Ecto neural progenitor cell (in vitro differentiated cells): ENCODE data around the gene FUT8.
A peak's percentile ranks its signal among the peaks of the same experiment; 100 is the strongest.
"Not testable (repeated sequence)": the region's sequence is repeated elsewhere in the genome, so short reads cannot be mapped to it uniquely, and the experiment has no call there.

Experiments used
- DNase-seq: peaks from one replicate; pipeline ENCODE4 v3.0.0-alpha.2; 2018; ENCODE audit warnings: low spot score

FUT8 gene

DNA sequence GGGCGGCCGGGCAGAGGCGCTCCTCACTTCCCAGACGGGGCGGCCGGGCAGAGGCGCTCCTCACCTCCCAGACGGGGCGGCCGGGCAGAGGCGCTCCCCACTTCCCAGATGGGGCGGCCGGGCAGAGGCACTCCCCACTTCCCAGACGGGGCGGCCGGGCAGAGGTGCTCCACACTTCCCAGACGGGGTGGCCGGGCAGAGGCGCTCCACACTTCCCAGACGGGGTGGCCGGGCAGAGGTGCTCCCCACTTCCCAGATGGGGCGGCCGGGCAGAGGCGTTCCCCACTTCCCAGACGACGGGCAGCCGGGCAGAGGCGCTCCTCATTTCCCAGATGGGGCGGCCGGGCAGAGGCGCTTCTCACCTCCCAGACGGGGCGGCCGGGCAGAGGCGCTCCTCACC lies 304.3 kb downstream of the FUT8 start:
- not testable (repeated sequence) for DNase-seq

GRCh38 chr14:65717384-65717915 lies 304.9 kb downstream of the FUT8 start:
- not testable (repeated sequence) for DNase-seq

GRCh38 chr14:65718629-65719028 lies 306.1 kb downstream of the FUT8 start:
- no peak for DNase-seq

DNA sequence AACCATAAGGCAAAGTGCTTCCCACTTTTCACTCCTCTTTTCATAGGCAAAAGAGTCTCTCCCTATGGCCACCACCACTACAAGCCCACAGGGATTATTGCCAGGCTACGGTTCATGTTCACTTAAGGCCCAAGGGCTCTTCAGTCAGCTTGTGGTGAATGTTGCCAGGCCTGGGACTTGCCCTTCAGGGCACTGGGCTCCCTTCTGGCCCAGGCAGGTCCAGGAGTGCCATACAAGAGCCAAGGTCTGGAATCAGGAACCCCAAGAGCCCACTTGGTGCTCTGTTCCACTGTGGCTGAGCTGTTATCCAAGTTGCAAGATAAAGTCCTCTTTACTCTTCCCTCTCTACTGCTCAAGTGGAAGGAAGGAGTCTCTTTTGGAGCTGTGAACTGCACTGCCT lies 307.6 kb downstream of the FUT8 start:
- DNase-seq = no peak

DNA sequence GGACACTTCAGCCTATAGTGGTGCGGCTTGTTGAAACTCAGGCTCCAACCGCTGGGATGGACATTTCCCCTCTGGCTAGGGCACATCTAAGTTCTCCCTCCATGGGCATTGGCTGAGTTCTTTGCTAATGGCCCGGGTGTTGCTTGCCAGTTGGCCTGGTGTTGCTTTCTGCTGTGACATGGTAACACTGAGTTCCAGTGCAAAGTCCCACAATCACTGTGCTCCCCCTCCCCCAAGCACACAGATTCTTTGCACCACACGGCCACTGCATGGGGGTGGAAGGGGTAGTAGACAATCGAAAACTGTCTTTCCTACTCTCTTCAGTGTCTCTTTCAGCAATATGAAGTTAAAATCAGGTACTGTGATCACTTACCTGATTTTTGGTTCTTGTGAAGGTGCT lies 308.2 kb downstream of the FUT8 start:
- DNase-seq = no peak

DNA sequence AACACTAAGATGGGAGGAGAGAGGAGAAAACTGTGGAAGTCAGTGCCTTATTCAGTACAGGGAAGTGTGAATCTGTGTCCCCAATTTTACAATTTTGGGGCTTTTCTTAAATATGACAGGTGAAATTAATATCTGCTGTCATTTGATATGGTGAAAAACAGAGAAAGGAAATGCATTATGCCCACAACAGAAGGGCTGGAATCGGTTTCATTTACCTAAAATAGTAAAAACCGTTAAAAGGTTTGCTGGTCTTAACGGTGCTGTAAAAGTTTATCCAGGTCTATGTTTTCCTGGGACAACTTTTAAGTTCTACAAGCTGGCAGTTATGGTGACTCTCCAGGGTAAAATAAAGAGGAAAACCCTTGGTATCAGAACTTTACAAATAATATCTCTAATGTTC lies 310.8 kb downstream of the FUT8 start:
- DNase-seq = no peak

- no peak for DNase-seq
Measured at GRCh38 chr14:65728604-65729003, 316.1 kb downstream of the FUT8 start.

- DNase-seq = no peak
Measured at GRCh38 chr14:65729566-65729965, 317.0 kb downstream of the FUT8 start.

- DNase-seq = no peak
Measured at GRCh38 chr14:65731933-65732506, 319.5 kb downstream of the FUT8 start.

DNA sequence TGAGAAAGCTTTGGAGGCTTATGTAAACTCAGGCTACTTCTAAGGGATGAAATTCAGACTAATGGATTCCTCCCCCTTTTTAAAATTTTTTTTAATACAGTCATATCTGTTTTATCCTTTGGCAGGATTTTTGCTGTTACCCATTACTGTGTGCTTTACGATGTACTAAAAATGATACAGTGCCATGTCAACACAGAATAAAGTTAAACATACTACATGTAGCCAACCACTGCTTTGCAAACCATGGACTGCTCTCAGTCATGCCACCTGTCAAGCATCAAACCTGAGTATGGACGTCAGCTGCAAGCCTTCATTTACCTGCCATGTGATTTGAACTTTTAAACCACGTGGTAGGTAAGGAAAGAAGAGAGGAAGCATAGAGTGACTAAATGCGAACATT lies 325.8 kb downstream of the FUT8 start:
- DNase-seq = no peak

- DNase-seq = no peak
Measured at GRCh38 chr14:65745396-65746190, 333.1 kb downstream of the FUT8 start.

- DNase-seq = no peak
Measured at GRCh38 chr14:65748796-65749195, 336.3 kb downstream of the FUT8 start.

DNA sequence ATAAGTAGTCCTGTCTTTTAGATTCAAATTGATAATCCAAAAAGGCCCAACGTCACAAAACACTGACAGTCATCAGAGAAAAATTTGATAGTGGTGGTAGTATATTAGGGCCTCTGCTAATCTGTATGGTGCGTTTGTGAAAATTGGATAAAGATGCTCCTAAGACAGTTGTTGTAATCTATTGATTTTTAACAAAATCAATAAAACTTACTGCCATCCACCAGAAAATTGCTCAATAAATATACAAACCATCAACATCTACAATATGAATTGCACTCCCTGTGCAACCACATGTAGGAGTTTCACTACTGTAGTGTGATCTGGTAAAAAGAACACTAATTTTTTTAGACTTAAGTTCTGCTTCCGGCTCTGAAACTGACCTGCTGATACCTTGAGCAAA lies 336.8 kb downstream of the FUT8 start:
- DNase-seq = no peak

GRCh38 chr14:65750906-65751305 lies 338.4 kb downstream of the FUT8 start:
- no peak for DNase-seq

DNA sequence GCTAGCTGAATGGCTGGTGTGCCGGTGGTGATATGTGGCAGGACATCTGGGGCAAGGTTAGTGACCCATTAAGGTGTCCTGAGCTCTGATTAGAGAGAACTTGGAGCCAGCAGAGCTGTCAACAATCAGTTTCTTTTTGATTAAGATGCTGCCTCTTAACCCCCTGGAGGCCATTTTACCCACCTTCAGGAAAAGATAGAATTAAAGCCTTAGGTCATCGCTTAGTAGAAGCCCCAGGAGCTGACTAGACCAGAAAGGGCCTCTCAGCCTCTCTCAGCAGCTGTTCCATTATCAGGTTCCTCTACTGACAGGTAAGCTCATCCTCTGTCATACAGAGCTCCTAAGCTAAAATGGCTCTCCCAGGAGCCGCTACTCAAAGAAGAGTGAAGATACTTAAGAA lies 339.0 kb downstream of the FUT8 start:
- DNase-seq = no peak

- no peak for DNase-seq
Measured at GRCh38 chr14:65753061-65753460, 340.5 kb downstream of the FUT8 start.

DNA sequence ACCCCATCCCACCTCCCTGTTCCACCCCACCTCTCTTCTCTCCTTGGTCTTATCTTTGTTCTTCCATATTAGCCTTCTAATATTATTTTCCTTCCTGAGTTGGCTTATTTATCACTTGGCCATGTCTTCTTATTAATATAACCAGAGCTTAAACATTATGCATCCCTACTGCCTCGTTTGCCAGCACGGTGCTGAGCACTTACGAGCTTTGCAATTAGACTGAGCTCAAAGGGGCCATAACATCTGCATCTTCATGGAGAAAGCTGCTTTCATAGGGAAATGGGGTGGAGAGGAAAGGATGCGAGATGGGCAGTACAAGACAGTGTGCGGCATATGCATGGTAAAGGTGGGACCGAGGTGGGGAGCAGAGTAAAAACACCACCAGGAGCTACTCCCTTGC lies 342.8 kb downstream of the FUT8 start:
- DNase-seq = no peak

DNA sequence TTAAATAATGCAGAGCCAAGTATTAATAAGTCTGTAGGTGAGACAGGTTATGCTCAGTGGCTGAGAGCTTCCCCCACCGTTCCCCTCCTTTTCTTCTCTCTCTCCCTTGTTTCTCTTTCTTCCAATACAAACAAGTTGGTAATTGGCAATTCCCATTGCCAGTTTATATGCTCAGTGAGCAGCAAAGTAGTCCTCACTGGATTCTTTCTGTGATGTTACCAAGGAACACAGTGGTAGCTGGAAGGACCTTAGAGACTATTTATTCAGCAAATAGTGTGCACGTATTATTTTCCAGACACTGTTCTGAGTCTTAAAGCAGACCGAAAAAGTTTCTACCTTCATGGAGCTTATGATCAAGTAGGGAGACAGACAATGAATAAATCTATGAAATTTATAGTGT lies 344.4 kb downstream of the FUT8 start:
- DNase-seq = no peak

GRCh38 chr14:65769151-65769550 lies 356.6 kb downstream of the FUT8 start:
- no peak for DNase-seq

DNA sequence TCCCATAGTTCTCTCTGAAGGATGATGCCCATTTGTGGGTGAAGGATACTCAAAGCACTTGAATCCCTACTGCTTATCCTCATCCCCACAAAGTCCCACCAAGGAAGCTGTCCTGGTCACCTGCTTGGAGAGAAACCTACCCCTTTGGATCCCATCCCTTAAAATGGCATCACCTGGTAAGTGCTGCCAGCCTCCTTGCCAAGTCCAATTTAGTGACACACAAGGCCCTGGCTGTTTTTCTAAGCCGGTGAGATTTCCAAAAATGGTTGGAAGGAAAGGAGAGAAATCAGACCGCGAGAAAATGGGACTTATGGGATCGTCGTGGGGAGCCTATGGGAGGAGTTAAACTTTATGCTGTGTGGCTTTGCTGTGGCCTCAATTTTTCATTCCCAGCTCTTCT lies 358.2 kb downstream of the FUT8 start:
- DNase-seq = no peak

DNA sequence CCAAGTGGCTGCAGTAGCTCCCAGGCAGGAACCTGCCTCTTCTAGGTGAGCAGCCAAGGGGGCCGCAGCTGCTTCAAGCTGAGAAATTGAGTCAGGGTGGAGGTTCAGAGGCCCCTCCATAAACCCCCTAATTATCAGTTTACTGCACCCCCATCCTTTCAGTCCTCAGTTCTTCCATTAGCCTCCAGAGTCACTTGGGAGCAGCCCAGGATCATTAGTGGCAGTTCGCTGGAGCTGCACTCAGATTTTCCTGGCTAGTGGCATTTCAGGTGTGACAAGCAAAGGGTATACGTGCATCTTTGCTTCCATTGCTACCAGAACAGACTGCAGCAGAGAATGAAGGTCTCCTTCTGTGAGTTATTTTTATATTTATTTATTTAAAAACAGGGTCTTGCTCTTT lies 358.7 kb downstream of the FUT8 start:
- DNase-seq = no peak

GRCh38 chr14:65772466-65772865 lies 359.9 kb downstream of the FUT8 start:
- DNase-seq = peak; percentile 34

GRCh38 chr14:65772921-65773574 lies 360.5 kb downstream of the FUT8 start:
- peak; percentile 11 for DNase-seq
